HG02852 (cell line): ENCODE measurements around the gene MRPL34.
A peak's percentile ranks its signal among the peaks of the same experiment; 100 is the strongest.
"Not testable (repeated sequence)": the region's sequence is repeated elsewhere in the genome, so short reads cannot be mapped to it uniquely, and the experiment has no call there.

ENCODE experiments used
- ATAC-seq: cut with Tn5 transposase; IDR thresholded peaks from one replicate; pipeline ENCODE4 v1.9.1; 2021; ENCODE audit warnings: mild to moderate bottlenecking, moderate library complexity; ENCODE audit not compliant: unreplicated experiment

MRPL34 gene

DNA sequence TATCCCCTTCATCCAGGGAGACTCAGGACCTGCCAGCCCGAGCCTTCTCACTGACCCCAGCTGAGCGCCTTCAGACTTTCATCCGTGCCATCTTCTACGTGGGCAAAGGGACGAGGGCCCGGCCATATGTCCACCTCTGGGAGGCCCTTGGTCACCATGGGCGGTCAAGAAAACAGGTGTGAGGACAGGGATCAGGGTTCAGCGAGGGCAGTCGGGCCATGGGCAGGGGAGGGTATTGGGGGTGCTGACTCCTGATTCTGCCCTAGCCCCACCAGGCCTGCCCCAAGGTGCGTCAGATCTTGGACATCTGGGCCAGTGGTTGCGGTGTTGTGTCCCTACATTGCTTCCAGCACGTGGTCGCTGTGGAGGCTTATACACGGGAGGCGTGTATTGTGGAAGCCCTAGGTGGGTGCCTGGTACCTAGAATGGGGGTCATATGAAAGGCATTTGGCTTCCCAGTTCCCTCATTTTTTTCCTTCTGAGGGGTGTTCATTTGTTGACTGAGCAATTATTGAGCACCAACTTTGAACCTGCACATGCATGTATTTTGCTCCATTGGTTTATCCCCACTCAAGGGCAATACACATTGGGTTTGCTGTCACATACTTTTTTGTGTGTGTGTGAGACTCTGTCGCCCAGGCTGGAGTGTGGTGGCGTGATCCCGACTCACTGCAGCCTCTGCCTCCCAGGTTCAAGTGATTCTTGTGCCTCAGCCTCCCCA lies 20.1 kb upstream of the MRPL34 start:
- ATAC-seq: no peak

DNA sequence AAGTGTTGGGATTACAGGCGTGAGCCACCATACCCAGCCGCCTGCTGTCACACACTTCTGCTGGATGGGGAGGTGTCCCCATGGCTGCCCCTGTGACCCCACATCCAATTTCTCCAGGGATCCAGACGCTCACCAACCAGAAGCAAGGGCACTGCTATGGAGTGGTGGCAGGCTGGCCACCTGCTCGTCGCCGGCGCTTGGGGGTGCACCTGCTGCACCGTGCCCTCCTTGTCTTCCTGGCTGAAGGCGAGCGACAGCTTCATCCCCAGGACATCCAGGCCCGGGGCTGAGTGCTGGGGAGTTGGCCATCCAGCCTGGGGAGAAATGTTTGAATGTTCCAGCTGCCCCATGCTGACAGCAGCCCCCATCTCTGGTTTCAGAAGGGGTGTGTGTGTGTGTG lies 19.4 kb upstream of the MRPL34 start:
- no peak for ATAC-seq

DNA sequence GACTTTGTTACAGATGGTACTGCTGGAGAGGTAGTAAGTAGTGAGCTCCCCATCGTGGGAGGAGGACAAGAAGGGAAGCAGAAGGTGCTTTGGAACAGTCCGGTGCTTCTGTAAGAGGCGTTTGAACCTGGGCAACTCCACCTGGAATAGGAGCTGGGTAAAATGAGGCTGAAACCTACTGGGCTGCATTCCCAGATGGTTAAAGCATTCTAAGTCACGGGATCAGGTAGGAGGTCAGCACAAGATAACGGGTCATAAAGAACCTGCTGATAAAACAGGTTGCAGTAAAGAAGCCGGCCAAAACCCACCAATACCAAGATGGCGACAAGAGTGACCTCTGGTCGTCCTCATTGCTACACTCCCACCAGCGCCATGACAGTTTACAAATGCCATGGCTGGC lies 18.9 kb upstream of the MRPL34 start:
- ATAC-seq: no peak

DNA sequence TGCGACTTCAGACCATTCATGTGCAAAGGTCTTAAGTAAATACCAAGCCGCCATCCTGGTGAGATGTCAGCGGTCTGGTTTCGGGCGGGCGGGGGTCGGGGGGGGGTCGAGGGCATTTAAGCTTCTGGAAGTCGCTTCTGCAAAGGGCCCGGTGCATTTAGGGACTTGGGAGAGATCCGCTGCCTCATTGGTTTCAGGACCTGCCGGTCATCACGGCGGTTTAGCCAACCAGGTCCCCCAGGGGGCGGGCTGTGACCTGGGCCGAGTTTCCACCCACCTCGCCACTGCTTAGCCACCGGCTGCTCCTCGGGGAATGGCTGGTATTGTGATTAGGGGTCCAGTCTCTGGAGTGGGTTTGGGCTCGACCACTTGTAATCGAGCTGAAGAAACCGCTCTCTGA lies 16.2 kb upstream of the MRPL34 start:
- no peak for ATAC-seq

DNA sequence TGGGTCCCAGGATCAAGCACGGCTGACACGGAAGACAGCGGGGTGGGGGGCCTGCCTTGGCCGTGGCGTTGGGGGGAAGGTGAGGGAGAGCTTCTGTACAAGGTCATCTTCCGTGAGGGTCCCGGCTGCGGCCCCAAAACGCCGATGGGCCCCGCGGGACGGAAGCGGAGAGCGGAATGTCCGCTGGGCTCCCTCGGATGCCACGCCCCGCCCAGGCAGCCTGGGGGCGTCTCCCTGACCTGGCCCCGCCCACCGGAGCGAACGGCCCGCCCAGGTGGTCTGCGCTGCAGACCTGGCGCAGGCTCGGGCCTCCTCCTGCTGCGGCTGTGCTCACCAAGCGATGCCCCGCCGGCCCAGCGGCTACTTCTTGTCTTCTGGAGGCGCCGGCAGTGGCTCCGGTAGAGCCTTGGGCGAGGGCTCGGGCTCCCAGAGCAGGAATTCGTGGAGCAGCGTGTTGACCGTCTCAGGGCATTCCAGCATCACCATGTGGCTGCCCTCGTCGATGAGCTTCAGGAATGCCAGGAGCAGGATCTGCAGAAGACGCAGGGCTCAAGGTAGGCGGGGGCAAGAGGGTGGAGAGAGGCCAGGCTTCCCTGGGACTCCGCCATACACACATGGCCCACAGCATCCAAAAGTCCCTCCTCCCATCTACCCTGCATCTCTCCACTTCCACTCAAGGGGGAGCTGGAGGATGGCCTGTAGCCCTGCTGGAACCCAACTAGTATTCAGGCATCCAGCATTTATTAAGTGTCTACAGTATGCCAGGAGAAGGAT lies 13.2 kb upstream of the MRPL34 start:
- ATAC-seq: peak; percentile 79

DNA sequence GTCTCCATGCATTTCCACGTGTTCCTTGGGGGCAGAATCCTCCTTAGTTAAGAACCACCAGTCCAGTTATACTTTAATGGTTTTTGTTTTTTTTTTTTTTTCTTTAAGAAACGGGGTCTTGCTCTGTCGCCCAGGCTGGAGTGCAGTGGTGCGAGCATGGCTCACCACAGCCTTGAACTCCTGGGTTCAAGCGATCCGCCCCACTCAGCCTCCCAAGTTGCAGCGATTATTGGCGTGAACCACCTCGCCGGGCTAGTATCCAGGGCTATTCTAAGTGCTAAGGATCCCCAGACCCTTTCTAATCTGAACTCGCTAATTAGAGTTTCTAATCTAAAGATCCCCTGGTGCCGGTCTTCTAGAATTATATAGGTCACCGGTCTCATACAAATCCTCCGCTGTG lies 12.1 kb upstream of the MRPL34 start:
- no peak for ATAC-seq

DNA sequence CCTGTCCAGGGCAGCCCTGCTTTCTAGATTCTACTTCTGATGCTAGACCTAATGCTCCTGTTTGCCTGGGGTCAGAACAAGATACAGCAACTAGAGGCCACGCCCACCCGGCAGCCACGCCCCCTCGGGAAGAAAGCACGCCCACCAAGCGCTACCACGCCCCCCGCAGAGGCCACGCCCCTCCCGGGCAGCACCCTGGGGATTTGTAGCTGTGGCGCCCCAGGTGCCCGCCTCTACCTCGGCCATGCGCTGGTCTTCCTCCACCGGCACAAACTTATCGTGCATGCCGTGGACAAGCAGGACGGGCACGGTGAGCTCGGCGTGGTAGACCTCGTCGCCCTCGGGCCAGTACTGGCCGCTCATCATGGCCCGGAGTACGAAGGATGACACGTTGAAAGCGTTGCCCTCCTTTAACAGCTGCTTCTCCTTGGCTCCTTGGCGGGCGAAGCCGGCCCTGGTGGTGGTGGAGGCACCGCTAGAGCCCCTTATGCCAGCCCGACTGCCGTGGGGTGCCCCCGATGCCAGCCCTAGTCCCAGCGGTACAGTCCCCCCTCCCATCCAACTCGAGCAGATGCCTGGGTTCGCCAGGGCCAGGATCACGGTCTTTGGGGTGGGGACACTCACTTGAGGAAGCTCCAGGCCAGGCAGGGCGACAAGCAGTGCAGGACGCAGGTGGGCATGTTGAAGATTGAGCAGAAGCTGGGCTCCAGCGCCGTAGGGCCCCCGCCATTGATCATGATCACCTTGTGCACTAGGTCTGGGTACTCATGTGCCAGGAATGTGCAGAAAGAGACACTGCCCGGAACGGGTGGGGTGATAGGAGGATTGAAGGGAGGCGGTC lies 11.4 kb upstream of the MRPL34 start:
- no peak for ATAC-seq

DNA sequence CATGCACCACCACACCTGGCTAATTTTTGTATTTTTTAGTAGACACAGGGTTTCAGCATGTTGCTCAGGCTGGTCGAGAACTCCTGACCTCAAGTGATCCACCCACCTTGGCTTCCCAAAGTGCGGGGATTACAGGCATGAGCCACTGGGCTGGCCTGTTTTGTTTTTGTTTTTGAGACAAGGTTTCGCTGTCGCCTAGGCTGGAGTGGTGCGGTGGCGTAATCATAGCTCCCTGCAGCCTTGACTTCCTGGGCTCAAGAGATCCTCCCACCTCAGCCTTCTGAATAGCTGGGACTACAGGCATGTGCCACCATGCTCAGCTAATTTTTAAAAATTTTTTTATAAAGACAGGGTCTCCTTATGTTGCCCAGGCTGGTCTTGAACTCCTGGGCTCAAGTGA lies 10.1 kb upstream of the MRPL34 start:
- not testable (repeated sequence) for ATAC-seq

DNA sequence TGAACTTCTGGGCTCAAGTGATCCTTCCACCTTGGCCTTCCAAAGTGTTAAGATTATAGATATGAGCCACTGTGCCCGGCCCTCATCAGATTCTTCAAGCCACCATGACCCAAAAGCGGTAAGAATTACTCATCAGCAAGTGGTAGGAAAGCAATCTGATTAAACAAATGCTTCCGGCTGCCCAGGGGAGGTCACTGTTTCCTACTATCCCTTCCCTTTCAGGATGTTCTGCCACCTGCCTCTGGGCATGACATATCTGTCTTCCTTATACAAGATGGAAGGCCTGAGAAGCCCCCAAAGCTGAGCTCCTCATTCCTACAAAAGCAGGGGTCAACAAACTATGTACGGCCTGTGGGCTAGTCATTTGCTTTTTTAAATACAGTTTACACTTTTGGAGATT lies 9.4 kb upstream of the MRPL34 start:
- ATAC-seq: no peak

DNA sequence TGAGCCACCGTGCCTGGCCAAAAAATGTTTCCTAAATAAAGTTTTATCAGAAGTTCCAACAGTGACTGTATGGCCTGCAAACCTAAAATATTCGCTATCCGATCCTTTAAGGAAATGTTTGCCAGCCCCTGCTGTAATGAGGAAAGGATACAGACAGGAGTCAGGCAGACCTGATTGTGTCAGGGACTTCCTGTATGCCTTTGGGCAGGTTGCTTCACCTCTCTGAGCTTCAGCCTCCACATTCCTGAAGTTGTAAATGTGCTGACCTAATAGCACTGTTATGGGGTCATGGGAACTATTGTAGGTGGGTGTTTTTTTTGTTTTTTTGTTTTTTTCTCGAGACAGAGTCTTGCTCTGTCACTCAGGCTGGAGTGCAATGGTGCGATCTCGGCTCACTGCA lies 8.7 kb upstream of the MRPL34 start:
- no peak for ATAC-seq

DNA sequence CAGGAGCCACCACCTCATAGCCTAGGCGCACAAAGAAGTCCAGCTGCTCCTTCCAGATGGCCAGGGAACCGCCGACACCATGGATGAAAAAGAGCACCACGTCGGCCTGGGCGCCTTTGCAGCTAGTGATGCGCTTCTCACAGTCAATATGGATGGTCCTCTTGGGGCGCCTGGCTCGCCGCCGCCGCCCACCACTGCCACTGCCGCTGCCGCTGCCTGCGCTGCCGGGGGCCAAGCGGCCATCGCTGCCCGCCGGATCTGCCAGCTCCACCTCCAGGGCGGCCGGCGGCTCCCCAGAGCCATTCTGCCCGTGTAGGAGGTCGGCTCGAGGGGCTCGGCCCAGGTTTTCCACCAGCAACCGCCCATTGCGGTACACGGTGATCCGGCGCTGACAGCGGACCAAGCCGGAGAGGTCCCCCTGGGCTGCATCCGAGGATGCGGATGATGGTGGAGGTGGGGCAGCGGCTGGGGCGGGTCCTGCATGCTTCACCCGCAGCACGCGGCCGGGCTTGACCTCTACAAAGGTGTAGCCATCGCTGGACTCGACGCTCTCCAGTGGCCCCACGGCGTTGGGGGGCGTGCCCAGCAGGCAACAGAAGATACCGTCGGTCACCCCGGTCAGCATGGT lies 4.6 kb upstream of the MRPL34 start:
- no peak for ATAC-seq

DNA sequence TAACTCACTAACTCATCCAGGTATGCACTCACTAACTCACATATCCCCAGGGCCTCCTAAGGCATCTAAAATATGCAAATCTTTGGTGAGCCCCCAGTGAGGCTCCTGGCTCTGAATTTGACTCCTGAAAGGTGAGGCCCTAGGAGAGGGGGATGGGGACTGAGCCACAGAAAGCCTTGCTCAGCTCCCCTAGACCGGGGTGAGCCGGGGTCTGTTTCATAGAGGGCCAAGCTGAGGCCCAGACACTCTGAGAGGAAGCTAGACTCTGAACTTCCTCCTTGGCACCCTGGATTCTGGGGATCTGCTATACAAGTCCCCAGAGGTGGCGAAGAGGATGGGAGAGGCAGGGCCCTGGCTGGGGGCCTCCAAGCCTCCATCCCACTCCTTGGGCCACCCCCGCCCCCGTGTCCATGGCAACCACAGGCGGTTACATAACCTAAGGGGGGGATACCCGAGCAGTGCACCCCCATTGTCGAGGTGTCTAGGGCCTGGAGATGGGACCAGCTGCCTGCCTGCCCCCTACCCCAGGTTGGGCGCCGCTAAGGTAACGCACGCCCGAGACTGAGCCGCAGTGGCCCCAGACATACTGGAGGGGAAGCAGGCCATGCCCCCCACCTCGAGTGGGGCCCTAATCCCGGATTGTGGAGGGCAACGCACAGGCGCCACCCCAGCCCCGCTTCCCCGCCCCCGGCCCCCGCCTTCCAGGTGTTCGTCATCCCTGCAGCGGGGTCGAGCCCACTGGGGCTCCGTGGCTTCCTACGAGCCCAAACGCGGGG lies 3.1 kb upstream of the MRPL34 start:
- no peak for ATAC-seq

DNA sequence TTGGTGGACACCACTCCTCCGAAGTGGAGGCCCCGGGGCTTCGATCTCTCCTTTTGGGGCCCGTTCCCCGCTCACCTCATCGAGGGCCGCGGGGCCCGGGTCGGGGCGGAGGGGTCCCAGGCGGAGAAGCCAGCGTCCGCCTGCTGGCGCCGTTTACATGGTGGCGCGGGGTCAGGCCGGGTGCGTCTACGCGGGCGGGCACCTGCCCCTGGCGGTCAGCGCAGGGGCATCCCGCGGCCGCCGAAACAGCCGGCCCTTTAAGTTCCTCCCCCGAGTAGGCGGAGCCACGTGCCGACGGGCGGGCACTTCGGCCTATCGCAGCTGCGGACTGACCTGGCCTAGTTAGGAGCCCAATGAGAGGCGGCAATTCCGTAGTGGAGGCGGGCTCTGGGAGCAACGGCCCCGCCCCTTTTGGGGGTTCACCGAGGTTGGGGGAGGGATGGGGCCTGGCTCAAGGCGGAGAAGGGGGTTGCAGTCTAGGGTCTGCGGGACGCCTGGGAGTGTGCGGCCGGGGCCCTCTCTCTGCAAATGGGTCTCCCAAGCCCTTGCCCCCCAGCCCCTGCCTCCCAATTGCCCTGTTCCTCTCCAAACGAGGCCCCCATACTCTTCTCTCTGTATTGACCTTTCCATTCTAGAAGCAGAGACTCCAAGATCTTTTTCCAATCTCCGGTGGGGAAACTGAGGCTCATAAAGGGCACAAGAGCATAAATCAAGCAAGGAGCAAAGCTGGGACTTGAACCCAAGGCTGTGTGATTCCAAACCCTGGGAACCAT lies 2.3 kb upstream of the MRPL34 start, which contains the start of gene ABHD8:
ABHD8 (minus strand) TSS at position 259 of the 773 bp plus-strand sequence. CDS start 1,809 bp downstream, outside the sequence.
- peak; percentile 64 for ATAC-seq

DNA sequence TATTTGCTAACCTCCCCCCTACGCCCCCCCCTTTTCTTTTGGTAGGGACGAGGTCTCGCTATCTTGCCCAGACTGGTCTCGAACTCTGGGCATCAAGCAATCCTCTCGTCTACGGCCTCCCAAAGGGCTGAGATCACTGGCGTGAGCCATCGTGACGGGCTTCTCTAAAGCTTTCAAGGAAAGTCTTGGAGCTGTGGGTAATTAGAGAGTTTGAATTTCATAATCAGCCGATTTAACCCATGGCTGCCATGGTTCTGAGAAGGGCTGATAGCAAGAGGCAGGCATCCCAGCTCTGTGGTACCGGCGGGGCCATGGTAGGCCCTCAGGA lies 1.8 kb upstream of the MRPL34 start:
- no peak for ATAC-seq

DNA sequence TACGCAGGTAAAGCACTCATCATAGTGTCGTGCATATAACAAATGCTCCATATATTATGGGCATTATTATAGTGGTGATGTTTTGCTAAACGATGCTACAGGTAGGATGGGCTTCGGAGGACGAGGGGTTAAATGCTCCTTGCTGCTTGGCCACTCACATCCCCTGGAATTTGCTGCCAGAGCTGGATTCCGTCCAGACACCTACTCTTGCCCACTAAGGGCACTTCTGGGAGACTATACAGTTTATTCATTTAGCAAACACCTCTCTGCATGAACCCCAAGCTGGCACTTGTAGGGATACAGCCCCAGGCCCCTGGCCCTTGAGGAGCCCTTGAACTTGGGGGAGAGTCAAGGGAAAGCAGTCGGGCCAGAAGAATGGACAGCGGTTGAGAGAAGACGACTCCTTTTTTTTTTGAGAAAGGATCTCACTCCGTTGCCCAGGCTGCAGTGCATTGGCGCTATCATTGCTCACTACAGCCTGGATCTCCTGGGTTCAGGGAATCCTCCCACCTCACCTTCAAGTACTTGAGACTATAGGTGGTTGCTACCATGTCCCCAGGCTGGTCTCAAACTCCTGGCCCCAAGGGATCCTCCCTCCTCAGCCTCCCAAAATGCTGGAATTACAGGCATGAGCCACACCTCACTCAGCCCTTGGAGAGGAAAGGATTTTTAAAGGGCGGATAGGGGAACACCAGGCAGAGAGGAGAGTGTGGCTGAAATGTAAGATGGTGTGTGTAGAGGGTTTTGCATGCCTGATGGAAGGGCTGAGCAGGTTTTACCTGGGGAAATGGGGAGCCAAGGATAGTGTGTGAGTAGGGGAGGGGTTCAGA lies 1.1 kb upstream of the MRPL34 start:
- no peak for ATAC-seq

DNA sequence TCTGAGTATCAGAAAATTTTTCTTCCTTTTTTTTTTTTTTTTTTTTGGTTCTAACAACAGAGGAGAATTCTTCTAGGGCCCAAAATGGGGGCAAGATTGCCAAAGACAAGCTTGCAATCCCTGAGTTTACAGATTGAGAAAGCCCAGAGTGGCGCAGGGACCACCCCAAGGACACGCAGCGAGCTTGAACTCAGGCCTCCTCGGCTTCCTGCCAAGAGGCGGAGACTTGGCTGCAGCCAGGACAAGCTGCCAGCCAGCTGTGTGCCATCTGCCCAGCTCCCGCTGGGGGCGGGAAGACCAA lies 506 bp upstream of the MRPL34 start:
- ATAC-seq: no peak

DNA sequence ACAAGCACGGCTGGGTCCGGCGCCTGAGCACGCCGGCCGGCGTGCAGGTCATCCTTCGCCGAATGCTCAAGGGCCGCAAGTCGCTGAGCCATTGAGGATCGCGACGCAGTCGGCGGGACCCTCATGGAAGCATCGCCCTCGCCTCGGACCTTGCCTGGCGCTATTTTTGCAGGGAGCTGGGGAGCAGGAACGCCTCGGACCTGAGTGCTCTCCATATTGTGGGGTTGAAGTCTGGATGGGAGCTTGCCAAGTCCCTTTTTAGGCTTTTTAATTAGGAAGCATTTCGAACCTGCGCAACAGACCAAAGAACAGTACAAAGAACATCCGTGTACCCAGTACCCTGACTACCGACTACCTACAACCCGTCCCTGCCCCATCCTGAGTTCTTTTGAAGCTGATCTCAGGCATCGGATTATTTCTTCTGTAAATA lies 628 bp downstream of the MRPL34 start:
- ATAC-seq: no peak

DNA sequence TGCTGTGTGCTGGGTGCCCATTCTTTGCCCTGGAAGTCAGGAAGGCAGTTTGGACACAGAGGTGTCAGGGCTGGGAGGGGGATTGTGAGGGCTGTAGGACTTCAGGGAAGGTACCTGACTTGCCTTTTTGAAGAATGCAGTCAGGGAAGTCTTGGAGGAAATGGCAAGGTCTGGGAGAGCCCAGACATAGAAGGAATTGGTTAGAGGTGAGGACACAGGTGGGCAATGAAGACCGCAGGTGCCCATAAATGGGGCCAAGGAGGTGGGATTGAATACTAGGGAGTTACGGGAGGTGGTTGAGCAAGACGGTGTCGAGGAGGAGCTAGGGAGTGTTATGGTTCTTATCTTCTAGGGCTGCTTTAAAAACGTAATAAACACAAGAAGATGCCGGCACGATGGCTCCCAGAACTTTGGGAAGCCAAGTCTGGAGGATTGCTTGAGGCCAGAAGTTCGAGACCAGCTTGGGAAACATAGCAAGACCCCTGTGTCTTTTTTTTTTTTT lies 2.3 kb downstream of the MRPL34 start:
- ATAC-seq: no peak
